Measurements from ENCODE around the gene TERB2. TPM values are rescaled to one million over a fixed set of nuclear protein-coding genes. Genes with fewer than 3 reads are reported as not detected.
A peak's percentile ranks its signal among the peaks of the same experiment; 100 is the strongest.
"Not testable (repeated sequence)": the region's sequence is repeated elsewhere in the genome, so short reads cannot be mapped to it uniquely, and the experiment has no call there.

The TERB2 gene
- total RNA-seq, 2 experiments from 2014 or later, result not detected

GRCh38 chr15:44984144-44984543 lies 27.7 kb downstream of the TERB2 start:
- H3K27me3 Mint-ChIP-seq; POLR2A ChIA-PET; H3K4me3 Mint-ChIP-seq; H3K4me1 Mint-ChIP-seq; DNase-seq; H3K36me3 Mint-ChIP-seq; ATAC-seq (ENCODE audit: low read depth); H3K9me3 Mint-ChIP-seq; H3K27ac Mint-ChIP-seq: not testable (repeated sequence)

- H3K4me1 Mint-ChIP-seq, POLR2A ChIA-PET, H3K9me3 Mint-ChIP-seq, H3K36me3 Mint-ChIP-seq, DNase-seq: not testable (repeated sequence)
- peak overlapping the region; percentile 68 for H3K27ac Mint-ChIP-seq
- ATAC-seq (ENCODE audit: low read depth), result peak; percentile 84
- H3K4me3 Mint-ChIP-seq, result peak overlapping the region; percentile 20
- peaks cover 16% of the 10 kb centered on the region for H3K27me3 Mint-ChIP-seq
Observed at GRCh38 chr15:44986346-44987055, 30.0 kb downstream of the TERB2 start.

- H3K4me3 Mint-ChIP-seq; H3K27ac Mint-ChIP-seq; H3K9me3 Mint-ChIP-seq; H3K36me3 Mint-ChIP-seq; DNase-seq; POLR2A ChIA-PET; ATAC-seq (ENCODE audit: low read depth); H3K4me1 Mint-ChIP-seq: not testable (repeated sequence)
- H3K27me3 Mint-ChIP-seq, result peaks cover 20% of the 10 kb centered on the region
Observed at GRCh38 chr15:44987711-44988110, 31.2 kb downstream of the TERB2 start.

GRCh38 chr15:44988184-44988869 lies 31.8 kb downstream of the TERB2 start:
- ATAC-seq (ENCODE audit: low read depth); H3K4me3 Mint-ChIP-seq; H3K36me3 Mint-ChIP-seq; POLR2A ChIA-PET; H3K9me3 Mint-ChIP-seq; H3K27ac Mint-ChIP-seq; DNase-seq; H3K4me1 Mint-ChIP-seq: not testable (repeated sequence)
- peaks cover 25% of the 10 kb centered on the region for H3K27me3 Mint-ChIP-seq

GRCh38 chr15:44988870-44989219 lies 32.4 kb downstream of the TERB2 start:
- DNase-seq; H3K4me3 Mint-ChIP-seq; H3K9me3 Mint-ChIP-seq; H3K27ac Mint-ChIP-seq; H3K36me3 Mint-ChIP-seq; ATAC-seq (ENCODE audit: low read depth); H3K4me1 Mint-ChIP-seq; POLR2A ChIA-PET: not testable (repeated sequence)
- peaks cover 30% of the 10 kb centered on the region for H3K27me3 Mint-ChIP-seq

GRCh38 chr15:44997632-44998031 lies 41.1 kb downstream of the TERB2 start:
- H3K9me3 Mint-ChIP-seq; ATAC-seq (ENCODE audit: low read depth); H3K4me3 Mint-ChIP-seq; H3K4me1 Mint-ChIP-seq; H3K36me3 Mint-ChIP-seq; POLR2A ChIA-PET; DNase-seq; H3K27ac Mint-ChIP-seq: not testable (repeated sequence)
- peaks cover 36% of the 10 kb centered on the region for H3K27me3 Mint-ChIP-seq

GRCh38 chr15:44999105-44999504 lies 42.6 kb downstream of the TERB2 start:
- POLR2A ChIA-PET, result no interaction called here
- no peaks in the 10 kb centered on the region for H3K36me3 Mint-ChIP-seq
- no peak for ATAC-seq (ENCODE audit: low read depth)
- H3K27me3 Mint-ChIP-seq, result peaks cover 23% of the 10 kb centered on the region
- DNase-seq, result no peak
- H3K4me1 Mint-ChIP-seq, result no peaks in the 10 kb centered on the region
- no peaks in the 10 kb centered on the region for H3K9me3 Mint-ChIP-seq
- no peak overlapping the region for H3K4me3 Mint-ChIP-seq
- H3K27ac Mint-ChIP-seq, result no peak overlapping the region

- H3K4me3 Mint-ChIP-seq; H3K9me3 Mint-ChIP-seq; H3K36me3 Mint-ChIP-seq; H3K4me1 Mint-ChIP-seq; DNase-seq; POLR2A ChIA-PET; ATAC-seq (ENCODE audit: low read depth); H3K27ac Mint-ChIP-seq: not testable (repeated sequence)
- peaks cover 12% of the 10 kb centered on the region for H3K27me3 Mint-ChIP-seq
Observed at GRCh38 chr15:45001180-45001579, 44.7 kb downstream of the TERB2 start.

- H3K27me3 Mint-ChIP-seq; H3K9me3 Mint-ChIP-seq; POLR2A ChIA-PET; ATAC-seq (ENCODE audit: low read depth); DNase-seq; H3K27ac Mint-ChIP-seq; H3K4me3 Mint-ChIP-seq; H3K36me3 Mint-ChIP-seq; H3K4me1 Mint-ChIP-seq: not testable (repeated sequence)
Observed at GRCh38 chr15:45003731-45004410, 47.4 kb downstream of the TERB2 start.

GRCh38 chr15:45004590-45005175 lies 48.2 kb downstream of the TERB2 start:
- H3K9me3 Mint-ChIP-seq; DNase-seq; H3K4me3 Mint-ChIP-seq; H3K36me3 Mint-ChIP-seq; H3K4me1 Mint-ChIP-seq; H3K27ac Mint-ChIP-seq; ATAC-seq (ENCODE audit: low read depth); H3K27me3 Mint-ChIP-seq; POLR2A ChIA-PET: not testable (repeated sequence)

GRCh38 chr15:45009046-45009445 lies 52.6 kb downstream of the TERB2 start:
- POLR2A ChIA-PET, result no interaction called here
- Mint-ChIP-seq H3K9me3 (peaks cover 6% of the 10 kb centered on the region), H3K27me3 (peaks cover 15% of the 10 kb centered on the region), H3K4me3 (no peak overlapping the region), H3K36me3 (no peaks in the 10 kb centered on the region), H3K27ac (no peak overlapping the region), H3K4me1 (no peaks in the 10 kb centered on the region)
- ATAC-seq (ENCODE audit: low read depth), result no peak
- DNase-seq, result no peak

GRCh38 chr15:45015114-45015513 lies 58.6 kb downstream of the TERB2 start:
- ATAC-seq (ENCODE audit: low read depth); H3K36me3 Mint-ChIP-seq; H3K4me3 Mint-ChIP-seq; H3K4me1 Mint-ChIP-seq; DNase-seq; POLR2A ChIA-PET; H3K27ac Mint-ChIP-seq; H3K9me3 Mint-ChIP-seq: not testable (repeated sequence)
- peaks cover 48% of the 10 kb centered on the region for H3K27me3 Mint-ChIP-seq

GRCh38 chr15:45020222-45020900 lies 63.9 kb downstream of the TERB2 start:
- POLR2A ChIA-PET; H3K36me3 Mint-ChIP-seq; H3K4me3 Mint-ChIP-seq; H3K9me3 Mint-ChIP-seq; H3K27ac Mint-ChIP-seq; DNase-seq; ATAC-seq (ENCODE audit: low read depth): not testable (repeated sequence)
- Mint-ChIP-seq H3K4me1 (peaks cover 14% of the 10 kb centered on the region), H3K27me3 (peaks cover 48% of the 10 kb centered on the region)

Measured in activated naive CD8-positive, alpha-beta T cell treated with anti-CD3 and anti-CD28 coated beads, Interleukin-2, amount 10 ng/mL, durations not matched to agents 7 days and 5 days (primary cell).